Fibroblast of mammary gland (primary cell): ENCODE measurements around the gene C19orf12.

ENCODE experiments used
- DNase-seq: peaks from one replicate; pipeline ENCODE4 v3.0.0-alpha.2; 2010; ENCODE audit warnings: low read depth
- H3K4me3 ChIP-seq: 2 replicates; pipeline ENCODE4 v1.5.1; 2011; ENCODE audit warnings: low read depth, mild to moderate bottlenecking, low read length, moderate library complexity; ENCODE audit not compliant: control insufficient read depth
- CTCF ChIP-seq: conservative IDR thresholded peaks from 2 replicates; pipeline ENCODE4 v1.5.1; 2011; ENCODE audit warnings: low read depth, low read length, inconsistent platforms; ENCODE audit not compliant: control insufficient read depth, insufficient read depth

C19orf12 gene

GRCh38 chr19:29677001-29677817 lies 37.9 kb downstream of the C19orf12 start:
- no peak for TF ChIP-seq CTCF
- DNase-seq = no peak
- H3K4me3 ChIP-seq = no peak overlapping the region

- TF ChIP-seq CTCF = no peak
- no peak overlapping the region for H3K4me3 ChIP-seq
- no peak for DNase-seq
Observed at GRCh38 chr19:29676586-29676985, 38.5 kb downstream of the C19orf12 start.

- no peak for DNase-seq
Observed at GRCh38 chr19:29675650-29676186, 39.3 kb downstream of the C19orf12 start.

GRCh38 chr19:29675120-29675649 lies 39.9 kb downstream of the C19orf12 start:
- DNase-seq = no peak
- no peak overlapping the region for H3K4me3 ChIP-seq
- no peak for TF ChIP-seq CTCF

More at GRCh38 chr19:29675650-29676186, 39.3 kb downstream of the C19orf12 start:
- H3K4me3 ChIP-seq = no peak overlapping the region
- no peak for TF ChIP-seq CTCF

GRCh38 chr19:29674374-29675119 lies 40.5 kb downstream of the C19orf12 start:
- no peak overlapping the region for H3K4me3 ChIP-seq
- no peak for DNase-seq
- no peak for TF ChIP-seq CTCF

- DNase-seq = no peak
- H3K4me3 ChIP-seq = no peak overlapping the region
Observed at GRCh38 chr19:29673451-29674371, 41.4 kb downstream of the C19orf12 start.

More at GRCh38 chr19:29673451-29674371, 41.4 kb downstream of the C19orf12 start:
- no peak for TF ChIP-seq CTCF
